HT1080 (cell line): ENCODE results near the gene CAMKK1. TPM values are rescaled to one million over a fixed set of nuclear protein-coding genes. Genes with fewer than 3 reads are reported as not detected.

Experiments used
- DNase-seq: peaks from one replicate; pipeline ENCODE4 v3.0.0-alpha.2; 2015; ENCODE audit warnings: low read depth
- polyA plus RNA-seq, 2 experiments: library from polyadenylated mRNA; depleted of rRNA; stranded (reverse); fragments of >200 nt; gene quantifications; 2 replicates each; pipeline ENCODE4 v1.2.3, GENCODE V29; 2015
- total RNA-seq: library from RNA; depleted of rRNA; stranded (reverse); fragments of >200 nt; shearing (Covaris generic); gene quantifications from 2 replicates; pipeline ENCODE4 v1.2.3, GENCODE V29; 2014; rRNA removed

CAMKK1 gene
- total RNA-seq: 9.2 and 11.8 TPM in 2 replicates
- 8.0 and 8.2 TPM in 2 replicates for polyA plus RNA-seq (2015; cell fraction: cytosol; rRNA removed)
- polyA plus RNA-seq (2015; cell fraction: nucleus; rRNA removed): 22.4 and 23.6 TPM in 2 replicates

DNA sequence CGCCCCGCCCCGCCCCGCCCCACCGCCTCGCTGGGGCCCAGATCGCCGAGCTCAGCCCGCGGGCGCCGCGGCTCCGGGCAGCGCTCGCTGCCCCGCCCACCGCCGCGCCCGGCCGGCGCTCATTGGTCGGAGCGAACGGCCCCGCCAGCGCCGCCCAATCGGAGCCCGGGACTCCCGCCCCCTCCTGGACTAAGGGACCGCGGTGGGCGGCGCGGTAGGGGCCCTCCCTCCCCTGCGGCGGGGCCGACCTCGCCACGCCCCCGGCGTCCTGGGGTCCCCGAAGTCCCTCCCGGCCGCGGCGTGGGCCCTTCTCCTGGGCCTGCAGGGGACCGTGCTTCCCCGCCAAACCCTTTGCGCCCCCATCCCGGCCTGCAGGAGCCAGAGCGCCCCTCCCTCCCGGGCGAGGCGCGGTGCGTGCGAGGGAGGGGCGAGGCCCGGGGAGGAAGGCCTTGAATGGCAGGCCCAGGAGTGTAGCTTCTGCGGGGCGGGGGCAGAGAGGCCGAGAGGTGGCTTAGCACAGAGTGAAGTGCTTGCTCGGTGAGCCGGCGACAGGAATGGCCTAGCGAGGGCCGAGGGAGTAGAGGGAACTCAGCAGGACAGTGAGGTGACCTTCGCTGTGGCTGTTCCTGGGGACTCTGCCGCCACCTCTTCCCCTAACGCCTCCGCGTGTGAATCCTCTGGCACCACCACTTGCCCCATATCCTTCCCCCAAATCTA lies at the start of gene CAMKK1:
CAMKK1 (minus strand) TSS at position 51 of the 717 bp plus-strand sequence. CDS start 7,366 bp downstream, outside the sequence.
- peak; percentile 75 for DNase-seq

DNA sequence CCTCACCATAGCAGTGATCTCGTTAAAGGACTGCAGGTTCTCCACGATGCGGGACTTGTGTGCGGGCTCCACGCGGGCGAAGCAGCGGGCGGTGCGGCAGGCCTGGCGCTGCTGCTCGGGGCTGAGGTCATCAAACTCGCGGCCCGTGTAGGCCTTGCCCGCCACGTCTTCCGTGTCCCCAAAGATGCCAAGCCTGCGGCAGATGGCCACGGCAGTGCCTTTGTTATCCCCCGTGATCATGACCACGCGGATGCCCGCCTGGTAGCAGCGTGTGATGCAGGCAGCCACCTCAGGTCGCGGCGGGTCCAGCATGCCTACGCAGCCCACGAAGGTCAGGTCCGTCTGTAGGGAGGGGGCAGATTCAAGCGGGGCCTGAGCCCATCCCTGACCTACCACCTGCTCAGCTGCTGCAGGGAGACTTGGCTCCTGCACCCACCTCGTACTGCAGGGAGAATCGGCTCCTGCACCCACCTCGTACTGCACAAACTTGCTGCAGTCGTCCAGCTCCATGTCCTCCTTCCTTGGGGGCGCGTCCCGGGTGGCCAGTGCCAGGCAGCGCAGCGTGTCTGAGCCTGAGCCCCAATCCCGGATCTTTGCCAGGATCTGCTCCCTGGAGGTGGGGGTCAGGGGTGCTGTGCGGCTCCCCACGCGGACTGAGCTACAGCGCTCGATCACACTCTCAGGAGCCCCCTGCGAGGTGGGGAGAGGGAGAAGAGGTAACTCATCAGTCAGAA lies 48.3 kb upstream of the CAMKK1 start:
- DNase-seq: no peak

DNA sequence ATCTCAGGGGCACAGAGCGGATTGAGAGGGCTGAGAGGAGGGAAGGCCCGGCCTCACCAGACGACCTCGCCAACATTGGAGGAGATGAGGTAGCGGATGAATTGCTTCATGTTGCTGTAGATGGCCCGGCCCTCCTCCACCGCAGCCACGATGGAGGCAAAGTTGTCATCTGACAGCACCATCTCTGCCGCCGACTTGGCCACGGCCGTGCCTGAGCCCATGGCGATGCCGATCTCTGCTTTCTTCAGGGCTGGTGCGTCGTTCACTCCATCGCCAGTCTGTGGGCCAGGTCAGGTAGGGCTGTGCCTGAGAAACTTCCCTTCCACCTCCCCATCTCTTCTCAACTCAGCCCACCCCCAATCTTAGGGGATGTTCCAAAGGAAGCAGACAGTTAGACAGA lies 44.5 kb upstream of the CAMKK1 start:
- no peak for DNase-seq

DNA sequence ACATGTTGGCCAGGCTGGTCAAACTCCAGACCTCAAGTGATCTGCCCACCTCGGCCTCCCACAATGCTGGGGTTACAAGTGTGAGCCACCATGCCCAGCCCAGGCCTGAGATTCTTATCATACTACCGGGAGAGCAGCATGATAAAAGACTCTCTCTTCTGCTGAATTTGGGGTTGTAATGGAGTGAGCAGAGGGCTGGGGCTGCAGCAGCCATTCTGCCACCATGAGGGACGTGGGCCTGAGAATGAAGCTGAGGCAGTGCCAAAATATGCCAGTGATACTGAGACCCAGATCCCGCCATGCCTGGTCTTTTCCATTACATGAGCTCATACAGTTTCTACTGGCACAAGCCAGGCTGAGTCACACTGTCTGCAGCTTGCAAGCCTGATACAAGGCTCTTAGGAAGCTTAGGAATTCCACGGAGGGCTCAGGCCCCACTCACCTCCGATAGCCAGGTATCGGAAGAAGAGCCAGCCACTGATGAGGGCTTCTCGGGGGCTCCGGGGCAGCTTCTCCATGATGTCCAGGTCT lies 43.0 kb upstream of the CAMKK1 start:
- peak; percentile 41 for DNase-seq

DNA sequence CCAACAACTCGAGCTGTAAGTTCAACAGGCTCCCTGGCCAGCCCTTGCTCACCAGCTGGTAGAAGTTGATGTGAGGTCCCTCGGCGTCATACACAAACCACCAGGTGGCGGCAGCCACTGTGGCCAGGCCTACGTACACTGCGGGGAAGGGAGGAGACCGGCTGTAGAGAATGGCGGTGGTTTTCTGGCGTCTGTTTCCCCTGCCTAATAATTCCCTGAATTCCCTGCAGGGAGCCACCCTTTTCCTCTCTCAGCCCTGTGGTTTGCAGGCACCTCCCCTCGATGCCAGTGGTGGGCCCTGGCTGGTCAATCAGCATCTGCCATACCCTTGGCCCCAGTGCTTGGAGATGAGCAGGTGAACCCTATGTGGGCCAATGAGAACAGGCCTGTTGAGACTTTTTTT lies 42.3 kb upstream of the CAMKK1 start:
- peak; percentile 58 for DNase-seq

DNA sequence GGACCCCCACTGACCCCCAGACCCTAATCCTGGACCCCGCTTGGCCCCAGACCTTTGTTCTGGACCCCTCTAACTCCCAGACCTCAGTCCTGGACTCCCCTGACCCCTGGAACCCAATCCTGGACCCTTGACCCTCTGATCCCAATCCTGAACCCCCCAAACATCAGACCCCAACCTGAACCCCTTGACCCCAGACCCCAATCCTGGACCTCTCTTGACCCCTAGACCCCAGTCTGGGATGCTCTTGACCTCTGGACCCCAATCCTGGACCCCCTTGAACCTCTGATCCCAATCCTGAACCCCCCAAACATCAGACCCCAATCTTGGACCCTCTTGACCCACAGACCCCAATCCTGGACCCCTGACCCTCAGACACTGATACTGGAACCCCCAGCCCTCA lies 36.9 kb upstream of the CAMKK1 start:
- DNase-seq: no peak

DNA sequence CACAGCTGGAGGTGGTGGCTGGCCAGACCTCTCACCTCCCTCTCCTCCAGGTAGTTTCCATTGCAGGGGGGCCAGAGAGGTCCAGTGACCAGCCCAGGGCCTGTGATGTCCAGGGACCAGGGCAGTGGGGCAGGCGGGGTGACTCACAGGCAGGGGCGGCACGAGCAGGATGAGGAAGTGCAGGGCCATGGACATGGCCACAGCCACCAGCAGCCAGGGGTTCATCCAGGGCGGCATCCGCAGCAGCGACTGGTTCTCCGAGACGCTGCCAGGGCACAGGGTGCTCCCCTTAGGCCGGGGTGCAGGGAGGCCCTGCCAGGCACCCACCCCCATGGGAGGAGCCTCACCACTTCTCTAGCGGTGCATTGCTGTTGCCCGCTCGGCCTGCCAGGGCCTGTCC lies 36.3 kb upstream of the CAMKK1 start:
- no peak for DNase-seq

DNA sequence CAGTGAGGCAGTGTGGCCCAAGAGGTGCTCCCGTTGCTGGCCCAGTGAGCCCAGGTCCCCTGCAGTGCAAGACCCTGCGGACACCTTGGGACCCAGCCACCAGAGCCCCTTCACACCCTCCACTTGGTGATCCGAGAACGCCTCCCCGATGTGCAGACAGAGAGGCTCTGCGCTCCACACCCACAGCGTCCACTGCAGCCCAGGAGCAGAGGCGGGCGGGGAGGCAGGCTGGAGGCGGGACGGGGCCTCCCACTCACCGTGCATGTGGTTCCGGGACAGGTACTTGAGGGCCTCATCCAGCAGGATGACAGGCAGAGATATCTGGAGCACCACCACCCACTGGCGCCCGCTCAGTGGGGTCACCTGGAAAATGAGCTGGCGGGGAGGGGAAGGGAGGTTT lies 35.6 kb upstream of the CAMKK1 start:
- DNase-seq: no peak

DNA sequence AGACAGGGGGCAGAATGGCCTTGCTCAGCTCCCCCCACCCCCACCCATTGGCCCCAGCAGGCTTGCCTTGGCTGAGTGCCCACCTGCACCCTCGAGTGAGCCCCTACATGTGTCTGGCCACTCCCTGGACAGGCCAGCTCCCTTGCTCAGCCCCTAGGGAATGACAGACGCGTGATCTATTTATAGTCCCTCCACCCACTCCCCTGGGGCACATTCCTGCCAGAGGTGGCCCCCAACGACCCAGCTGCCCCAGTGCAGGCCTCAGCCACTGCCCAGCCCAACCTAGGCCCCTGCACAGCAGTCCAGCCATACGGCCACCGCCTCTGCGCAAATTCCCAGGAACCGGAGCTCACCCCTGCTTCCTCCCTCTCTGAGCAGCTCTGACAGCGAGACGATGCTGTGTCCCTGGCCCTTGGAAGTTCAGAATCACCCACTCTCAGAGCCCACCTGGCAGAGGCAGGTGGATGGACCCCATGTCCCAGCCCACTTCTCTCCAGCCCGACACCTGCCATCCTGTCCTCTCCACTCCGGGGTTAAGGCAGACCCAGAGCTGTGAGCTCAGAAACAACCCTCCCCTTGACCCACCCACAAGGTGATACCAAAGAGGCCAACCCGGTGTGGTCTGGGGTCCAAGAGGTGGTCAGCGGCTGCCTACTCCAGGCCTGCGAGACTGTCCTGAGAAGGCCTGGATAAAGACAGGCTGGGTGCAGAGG lies 34.9 kb upstream of the CAMKK1 start:
- DNase-seq: no peak

DNA sequence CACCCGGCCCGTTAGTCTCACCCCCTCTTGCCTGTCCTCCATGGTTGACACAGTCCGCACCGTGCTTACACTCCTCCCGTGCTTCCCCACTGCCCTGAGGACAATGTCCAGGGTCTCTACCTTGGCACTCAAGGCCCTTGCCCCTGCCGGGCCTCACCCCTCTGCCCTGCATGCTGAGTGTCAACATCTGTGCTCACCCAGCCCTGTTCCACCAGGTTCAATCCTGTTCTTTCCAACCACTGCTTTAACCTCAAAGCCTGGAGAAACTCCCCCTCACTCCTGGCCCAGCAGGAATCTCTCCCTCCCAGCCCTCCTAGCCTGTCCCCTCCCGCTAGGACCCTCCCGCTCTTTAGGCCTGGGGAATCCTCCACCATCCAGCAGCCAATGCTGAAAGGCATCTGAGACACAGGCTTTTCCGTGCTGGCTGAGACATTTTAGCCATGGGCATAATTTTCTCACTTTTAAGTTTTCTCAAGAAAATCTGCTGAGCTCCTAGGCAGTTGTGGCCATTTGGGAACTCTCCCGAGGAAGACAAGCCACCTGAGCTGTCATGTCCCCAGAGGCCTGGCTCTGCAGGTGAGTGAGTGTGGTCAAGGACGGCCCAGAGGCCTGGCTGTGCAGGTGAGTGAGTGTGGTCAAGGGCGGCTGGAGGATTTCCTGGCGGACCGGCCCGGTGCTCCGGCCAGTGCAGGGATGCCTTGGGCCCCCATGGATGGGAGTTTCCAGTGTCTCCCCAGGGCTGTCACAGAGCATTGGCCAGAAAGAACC lies 34.2 kb upstream of the CAMKK1 start:
- DNase-seq: no peak

DNA sequence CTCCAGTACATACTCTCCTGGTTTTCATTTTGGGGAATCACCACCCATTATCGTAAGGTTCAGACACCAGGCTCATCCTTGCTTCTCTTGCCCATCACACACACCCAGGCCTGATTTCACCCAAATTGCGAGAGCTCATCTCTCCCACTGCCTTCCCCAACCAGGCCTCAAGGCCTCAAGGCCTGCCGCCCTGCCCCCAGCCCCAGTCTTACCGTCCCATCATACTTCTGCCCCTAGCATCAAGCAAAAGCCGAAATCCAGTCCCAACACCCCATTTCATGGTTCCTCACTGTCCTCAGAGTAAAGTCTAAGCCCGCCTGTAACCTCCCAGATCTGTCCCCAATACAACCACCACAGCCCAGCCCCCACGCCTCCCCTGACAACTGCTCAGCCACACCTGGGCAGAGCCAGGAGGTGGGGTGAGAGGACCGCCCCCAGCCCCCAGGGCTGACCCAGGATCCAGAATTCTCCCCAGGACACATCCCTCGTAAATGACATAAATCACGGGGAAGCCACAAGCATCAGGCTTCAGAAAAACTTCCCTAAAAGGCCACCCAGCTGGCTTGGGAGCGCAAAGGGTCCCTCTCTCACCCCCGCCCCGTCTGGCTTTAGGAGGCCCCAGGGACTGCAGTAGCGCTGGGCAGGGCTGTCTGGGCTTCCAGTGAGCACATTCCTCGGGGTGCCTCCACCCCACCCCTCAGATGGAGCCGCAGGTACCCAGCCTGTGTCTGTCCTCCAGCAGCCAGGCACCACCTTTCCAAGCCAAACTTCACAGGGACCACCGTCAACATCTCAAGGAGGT lies 33.0 kb upstream of the CAMKK1 start:
- DNase-seq: no peak

DNA sequence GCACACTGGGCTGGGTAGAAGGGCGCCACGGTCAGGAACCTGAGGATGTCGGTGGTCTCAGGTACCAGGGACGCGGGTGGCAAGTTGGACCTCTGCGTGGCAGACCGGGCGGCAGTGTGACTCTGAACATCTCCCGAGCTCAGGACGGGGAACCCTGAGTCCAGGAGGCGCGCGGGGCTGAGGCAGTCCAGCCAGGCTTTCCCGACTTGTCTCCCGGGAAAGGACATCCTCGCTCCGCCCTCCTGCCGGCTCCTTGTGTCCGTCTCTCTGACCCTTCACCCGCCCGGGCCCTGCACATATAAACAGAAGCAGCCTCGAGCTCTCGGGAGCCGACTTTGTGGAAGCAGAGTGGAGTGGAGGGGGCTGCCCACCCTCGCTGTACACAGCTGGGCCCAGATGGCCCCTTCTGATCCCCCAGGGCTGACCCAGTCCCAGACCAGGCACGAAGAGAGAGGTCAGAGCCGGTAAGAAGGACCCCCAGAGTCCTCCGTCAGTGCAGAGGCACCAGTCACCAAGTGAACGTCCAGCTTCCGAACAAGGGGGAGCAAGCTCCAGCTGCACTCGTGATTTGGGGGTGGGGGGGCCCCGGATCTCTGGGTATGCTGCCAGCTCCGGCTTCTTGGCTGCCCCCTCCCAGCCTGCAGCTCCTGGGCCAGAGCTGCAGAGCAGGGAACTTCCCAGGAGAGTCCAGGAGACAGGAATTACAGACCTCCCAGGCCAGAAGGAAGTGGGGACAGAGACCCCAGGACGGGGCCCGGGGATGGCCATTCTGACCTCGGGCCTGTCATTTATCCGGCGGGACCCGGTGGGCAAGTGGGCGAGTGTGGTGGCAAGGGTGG lies 31.9 kb upstream of the CAMKK1 start:
- no peak for DNase-seq

DNA sequence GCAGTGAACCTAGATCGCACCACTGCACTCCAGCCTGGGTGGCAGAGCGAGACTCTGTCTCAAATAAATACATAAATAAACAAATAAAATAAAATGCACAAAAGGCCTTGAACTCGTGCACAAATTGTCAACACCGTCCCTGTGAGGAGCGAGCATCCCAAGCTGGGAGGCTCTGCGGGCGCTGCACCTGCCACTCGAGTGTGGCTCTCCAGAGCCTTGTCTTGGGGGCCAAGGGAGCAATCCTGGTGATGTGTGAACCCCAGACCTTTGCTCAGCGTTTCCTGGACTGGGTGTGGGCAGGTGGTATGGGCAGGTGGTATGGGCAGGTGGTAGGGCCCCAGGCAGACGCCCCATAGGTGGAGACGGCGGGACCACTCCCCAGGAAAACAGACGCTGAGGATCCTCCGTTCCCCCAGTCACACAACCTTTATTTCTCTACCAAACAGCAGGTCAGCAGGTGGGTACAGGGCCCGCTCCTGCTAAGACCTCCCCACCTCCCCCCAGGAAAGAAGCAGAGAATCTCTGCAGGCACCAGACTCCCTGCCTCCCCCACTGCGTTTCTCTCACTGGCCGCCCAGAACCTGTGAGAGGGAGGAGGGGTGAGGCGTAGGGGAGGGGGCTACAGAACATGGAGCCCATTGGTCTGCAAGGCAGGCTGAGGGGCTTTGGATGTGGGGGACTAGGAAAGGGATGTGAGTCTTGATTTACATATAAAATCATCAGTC lies 30.8 kb upstream of the CAMKK1 start:
- DNase-seq: no peak

DNA sequence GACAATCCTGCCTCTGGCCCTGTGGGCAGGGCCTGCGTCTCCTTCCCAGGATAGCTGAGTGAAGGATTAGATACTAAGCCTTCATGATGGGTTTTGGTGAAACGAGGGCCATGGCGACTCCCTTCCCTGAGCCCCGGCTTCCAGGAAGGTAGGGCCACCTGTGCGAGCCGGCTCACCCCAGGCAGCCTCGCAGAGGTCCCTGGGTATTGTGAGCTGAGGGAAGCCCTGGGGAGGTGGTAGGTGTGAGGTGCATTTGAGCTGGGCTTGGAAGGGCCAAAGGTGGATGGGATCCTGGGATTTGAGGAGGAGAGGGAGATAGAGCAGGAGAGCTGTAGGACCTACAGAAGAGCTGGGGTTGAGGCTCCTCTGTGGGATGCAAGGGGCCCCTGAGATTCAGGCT lies 29.9 kb upstream of the CAMKK1 start:
- no peak for DNase-seq

DNA sequence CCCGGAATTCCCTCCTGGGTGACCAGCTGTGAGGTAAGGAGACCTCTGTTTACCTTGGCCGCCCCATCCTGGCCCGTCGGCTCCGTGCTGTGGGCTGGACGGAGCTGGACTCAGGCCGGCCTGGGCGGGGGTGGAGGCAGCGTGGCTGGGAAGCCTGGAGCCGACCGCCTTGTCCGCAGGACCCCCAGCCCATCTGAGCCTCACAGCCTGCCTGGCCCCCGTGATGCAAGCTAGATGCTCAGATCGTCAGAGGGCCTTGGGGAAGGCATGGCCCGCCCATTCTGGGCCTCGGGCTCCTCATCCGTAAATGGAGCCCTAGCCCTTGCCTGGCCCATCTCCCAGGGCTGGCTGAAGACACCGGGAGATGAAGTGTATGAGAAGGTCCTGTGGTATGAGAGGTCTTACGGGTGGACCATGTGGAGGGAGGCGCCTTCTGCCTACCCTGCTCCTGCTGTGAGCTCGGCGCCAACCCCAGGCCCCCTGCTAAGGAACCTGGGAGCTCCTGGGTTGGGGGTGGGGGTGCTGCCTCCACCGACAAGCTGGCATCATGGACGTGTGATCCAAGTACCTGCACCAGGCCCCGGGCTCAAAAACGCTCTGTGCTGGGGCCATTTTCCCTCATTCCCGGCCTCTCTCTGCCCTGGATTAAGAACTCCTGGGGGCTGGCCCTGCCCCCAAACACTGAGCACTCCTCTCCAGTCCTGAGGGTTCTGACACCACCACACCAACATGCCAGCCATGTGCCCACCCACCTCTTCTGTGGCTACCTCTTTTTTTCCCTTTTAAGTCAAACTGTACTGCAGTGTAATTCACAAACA lies 28.9 kb upstream of the CAMKK1 start:
- no peak for DNase-seq

DNA sequence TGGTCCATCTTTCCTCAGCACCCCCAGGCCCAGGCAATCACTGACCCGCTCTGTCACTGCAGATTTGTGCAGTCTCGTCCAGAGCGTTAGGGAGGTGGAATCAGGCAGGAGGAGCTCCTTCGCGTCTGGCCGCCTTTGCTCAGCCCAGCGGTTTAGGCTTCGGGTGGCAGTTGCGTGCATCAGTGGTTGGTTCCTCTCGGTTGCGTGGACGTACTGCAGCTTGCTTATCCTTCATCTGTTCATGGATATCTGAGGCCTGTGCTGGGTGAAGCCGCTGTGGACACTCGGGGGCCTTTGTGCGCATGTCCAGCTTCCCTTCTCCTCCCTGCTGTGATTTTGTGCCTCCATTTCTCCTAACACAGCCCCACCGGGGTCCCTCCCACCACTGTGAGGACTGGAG lies 28.2 kb upstream of the CAMKK1 start:
- DNase-seq: no peak

DNA sequence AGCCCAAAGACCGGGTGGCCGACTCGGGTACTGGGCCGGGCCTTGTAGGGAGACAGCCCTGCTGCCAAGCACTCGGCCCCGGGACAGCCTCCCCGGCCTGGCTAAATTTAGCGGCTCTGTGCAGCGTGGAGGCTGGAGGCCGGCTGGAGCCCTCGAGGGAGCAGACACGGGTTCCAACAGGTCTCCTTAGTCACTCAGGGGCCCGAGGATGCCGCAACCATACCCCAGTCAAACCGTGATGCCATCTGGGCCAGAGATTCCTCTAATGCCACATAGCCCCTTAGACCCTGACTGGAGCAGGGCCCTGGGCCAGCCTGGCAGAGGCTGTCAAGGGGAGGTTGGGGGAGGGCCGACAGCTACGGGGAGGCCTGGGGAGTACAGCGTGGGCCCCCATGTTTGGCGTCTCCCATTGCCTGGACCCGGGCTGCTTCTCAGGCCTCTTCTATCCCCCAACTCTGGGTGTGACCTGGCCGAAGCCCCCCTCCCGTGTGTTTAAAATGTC lies 26.3 kb upstream of the CAMKK1 start:
- no peak for DNase-seq
